Right atrium auricular region (tissue), 2 donors: ENCODE results near the gene MCC. TPM values are rescaled to one million over a fixed set of nuclear protein-coding genes. Genes with fewer than 3 reads are reported as not detected.

ENCODE experiments used
- DNase-seq: peaks from one replicate; pipeline ENCODE4 v3.0.0-alpha.2; 2019; ENCODE audit warnings: low spot score
- H3K27ac ChIP-seq, 2 donors: fragments of 200-600 bp; sonication (generic); 1 replicate in 1 of 2; 2 replicates in 1 of 2; pipeline ENCODE4 v1.5.1; 2016 to 2019
- H3K27me3 ChIP-seq, 2 donors: fragments of 200-600 bp; sonication (generic); one replicate each; pipeline versions ENCODE4 v1.5.1 to v1.6.0; 2017 to 2019
- H3K36me3 ChIP-seq: fragments of 200-600 bp; sonication (generic); one replicate; pipeline ENCODE4 v1.5.1; 2016
- H3K4me1 ChIP-seq, 2 donors: fragments of 200-600 bp; sonication (generic); one replicate each; pipeline versions ENCODE4 v1.5.1 to v1.6.0; 2017 to 2019
- H3K4me3 ChIP-seq, 2 donors: fragments of 200-600 bp; sonication (generic); 1 replicate in 1 of 2; 2 replicates in 1 of 2; pipeline ENCODE4 v1.5.1; 2017 to 2019; ENCODE audit warnings: mild to moderate bottlenecking in 1 of 2, moderate library complexity in 1 of 2
- H3K9me3 ChIP-seq, 2 donors: fragments of 200-600 bp; sonication (generic); one replicate each; pipeline ENCODE4 v1.5.1; 2019
- total RNA-seq, 2 donors: library from RNA; depleted of rRNA; stranded (reverse); fragments of >200 nt; gene quantifications; one replicate each; pipeline ENCODE4 v1.1.0, GENCODE V29; 2016
- TF ChIP-seq, protein P1 (sequence below), 2 donors: fragments of 200-600 bp; sonication (generic); IDR thresholded peaks; one replicate each; pipeline ENCODE4 v1.5.1; 2019; ENCODE audit warnings: antibody characterized with exemption in 2 of 2

MCC gene
- total RNA-seq, 2 donors from 2014 or later: 28.8 to 31.7 TPM

DNA sequence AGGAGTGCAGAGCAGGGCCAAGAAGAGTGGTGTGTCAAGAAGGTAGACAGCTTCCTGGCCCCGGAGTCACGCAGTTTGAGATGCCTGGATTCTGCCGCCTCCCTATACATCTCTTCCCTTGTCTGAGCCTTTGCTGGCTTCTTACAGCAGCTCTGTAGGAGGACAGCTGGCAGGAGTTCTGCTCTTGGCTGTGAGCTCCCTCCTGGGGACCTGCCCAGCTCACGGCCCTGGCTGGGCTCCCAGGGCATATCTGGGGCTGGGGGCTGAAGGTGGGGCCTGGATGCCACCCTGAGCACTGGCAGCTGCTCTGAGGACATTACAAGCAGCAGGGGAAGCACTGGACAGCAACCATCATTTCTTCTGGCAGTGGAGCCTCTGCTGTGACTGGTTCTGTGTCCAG, 52.7 kb downstream of the MCC start:
- H3K4me3 ChIP-seq: no peak overlapping the region
- H3K27ac ChIP-seq: no peak overlapping the region
- no peaks in the 10 kb centered on the region for H3K36me3 ChIP-seq
- no peak for DNase-seq
- H3K27me3 ChIP-seq: no peaks in the 10 kb centered on the region
- TF ChIP-seq, protein P1, sequence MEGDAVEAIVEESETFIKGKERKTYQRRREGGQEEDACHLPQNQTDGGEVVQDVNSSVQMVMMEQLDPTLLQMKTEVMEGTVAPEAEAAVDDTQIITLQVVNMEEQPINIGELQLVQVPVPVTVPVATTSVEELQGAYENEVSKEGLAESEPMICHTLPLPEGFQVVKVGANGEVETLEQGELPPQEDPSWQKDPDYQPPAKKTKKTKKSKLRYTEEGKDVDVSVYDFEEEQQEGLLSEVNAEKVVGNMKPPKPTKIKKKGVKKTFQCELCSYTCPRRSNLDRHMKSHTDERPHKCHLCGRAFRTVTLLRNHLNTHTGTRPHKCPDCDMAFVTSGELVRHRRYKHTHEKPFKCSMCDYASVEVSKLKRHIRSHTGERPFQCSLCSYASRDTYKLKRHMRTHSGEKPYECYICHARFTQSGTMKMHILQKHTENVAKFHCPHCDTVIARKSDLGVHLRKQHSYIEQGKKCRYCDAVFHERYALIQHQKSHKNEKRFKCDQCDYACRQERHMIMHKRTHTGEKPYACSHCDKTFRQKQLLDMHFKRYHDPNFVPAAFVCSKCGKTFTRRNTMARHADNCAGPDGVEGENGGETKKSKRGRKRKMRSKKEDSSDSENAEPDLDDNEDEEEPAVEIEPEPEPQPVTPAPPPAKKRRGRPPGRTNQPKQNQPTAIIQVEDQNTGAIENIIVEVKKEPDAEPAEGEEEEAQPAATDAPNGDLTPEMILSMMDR (IDR thresholded peaks at IDR 0.05): no peak
- H3K9me3 ChIP-seq: no peaks in the 10 kb centered on the region
- H3K4me1 ChIP-seq: peaks cover 0 to 15% of the 10 kb centered on the region in 2 donors

DNA sequence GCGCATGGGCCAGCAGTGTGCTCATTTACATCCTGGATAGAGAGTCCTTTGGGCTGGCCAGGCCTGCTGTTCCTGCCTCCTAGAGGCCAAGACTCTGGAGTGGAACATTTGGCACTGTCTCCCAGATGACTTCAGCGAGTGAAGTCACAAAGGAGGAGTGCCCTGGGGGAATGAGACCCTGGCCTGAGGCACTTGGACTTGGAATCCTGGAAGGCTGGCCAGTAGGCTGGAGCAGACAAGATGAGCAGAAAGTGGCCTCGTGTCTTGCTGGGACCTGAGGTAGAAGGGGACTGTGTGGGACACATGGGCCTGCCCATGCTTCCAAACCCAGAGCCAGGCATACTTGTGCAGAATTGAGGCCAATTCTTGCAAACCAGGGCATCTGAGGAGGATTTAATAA, 53.4 kb downstream of the MCC start, which contains the start of gene TSSK1B:
TSSK1B (minus strand) TSS at position 101 of the 400 bp plus-strand sequence. CDS start 150 bp downstream, outside the sequence.
- no peak within 1 kb of the TSS for H3K4me3 ChIP-seq
- DNase-seq: no peak
- no peaks in the 10 kb centered on the region for H3K9me3 ChIP-seq
- no peak within 1 kb of the TSS for H3K27ac ChIP-seq
- H3K4me1 ChIP-seq: peaks cover 0 to 15% of the 10 kb centered on the region in 2 donors
- H3K36me3 ChIP-seq: no peaks in the 10 kb centered on the region
- H3K27me3 ChIP-seq: no peaks in the 10 kb centered on the region
- TF ChIP-seq, protein P1 (IDR thresholded peaks at IDR 0.05): no peak

DNA sequence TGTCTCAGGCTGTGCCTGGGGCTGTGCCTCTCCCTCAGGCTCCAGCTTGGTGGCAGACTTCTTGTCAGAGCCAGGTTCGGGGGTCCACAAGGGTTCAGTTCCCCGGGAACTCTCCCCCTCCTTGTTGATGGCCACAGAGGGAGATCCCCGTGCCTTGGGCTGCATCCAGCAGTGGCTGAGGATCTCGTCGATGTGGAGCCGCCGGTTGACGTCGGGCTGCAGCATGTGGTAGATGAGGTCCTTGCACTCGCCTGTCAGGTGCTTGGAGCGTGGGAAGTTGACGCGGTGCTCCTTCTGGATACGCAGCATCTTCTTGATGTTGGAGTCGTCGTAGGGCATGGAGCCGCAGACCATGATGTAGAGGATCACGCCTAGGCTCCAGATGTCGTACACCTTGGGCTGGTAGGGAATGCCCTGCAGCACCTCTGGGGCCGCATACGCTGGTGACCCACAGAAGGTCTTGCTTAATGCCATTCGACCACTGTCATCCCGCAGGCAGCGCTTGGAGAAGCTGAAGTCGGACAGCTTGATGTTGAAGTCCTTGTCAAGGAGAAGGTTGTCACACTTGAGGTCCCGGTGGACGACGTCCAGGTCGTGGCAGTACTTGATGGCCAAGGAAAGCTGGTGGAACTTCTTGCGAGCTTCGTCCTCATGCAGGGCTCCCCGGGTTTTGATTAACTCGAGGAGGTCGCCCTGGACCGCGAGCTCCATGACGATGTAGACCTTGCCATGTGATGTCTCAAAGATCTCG, 54.2 kb downstream of the MCC start:
- H3K4me1 ChIP-seq: peaks cover 0 to 15% of the 10 kb centered on the region in 2 donors
- H3K27me3 ChIP-seq: no peaks in the 10 kb centered on the region
- DNase-seq: no peak
- H3K36me3 ChIP-seq: no peaks in the 10 kb centered on the region
- TF ChIP-seq, protein P1 (IDR thresholded peaks at IDR 0.05): no peak
- no peak overlapping the region for H3K27ac ChIP-seq
- no peaks in the 10 kb centered on the region for H3K9me3 ChIP-seq
- no peak overlapping the region for H3K4me3 ChIP-seq

DNA sequence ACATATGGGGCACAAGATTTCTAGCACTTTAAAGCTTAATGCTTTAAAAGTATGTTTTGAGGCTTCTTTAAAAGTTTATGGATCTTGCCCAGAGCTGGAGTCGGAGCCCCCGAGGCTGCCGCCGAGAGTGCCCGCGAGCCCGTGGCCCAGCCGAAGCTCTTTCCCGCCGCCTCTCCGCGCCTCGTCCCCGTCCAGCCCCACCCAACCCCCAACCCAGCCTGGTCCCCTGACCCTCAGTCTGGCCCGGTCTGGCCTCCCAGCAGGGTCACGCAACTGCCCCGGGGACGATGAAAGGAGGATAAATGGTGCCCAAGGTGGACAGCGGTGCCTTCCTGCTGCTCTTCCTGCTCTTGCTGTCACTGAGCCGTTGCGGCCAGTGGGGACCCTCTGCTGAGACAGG, 55.2 kb downstream of the MCC start:
- Histone ChIP-seq H3K4me3 (no peak overlapping the region), H3K36me3 (no peaks in the 10 kb centered on the region), H3K27me3 (no peaks in the 10 kb centered on the region), H3K4me1 (peaks cover 0 to 15% of the 10 kb centered on the region in 2 donors), H3K9me3 (no peaks in the 10 kb centered on the region), H3K27ac (no peak overlapping the region)
- DNase-seq: no peak
- TF ChIP-seq, protein P1 (IDR thresholded peaks at IDR 0.05): no peak

DNA sequence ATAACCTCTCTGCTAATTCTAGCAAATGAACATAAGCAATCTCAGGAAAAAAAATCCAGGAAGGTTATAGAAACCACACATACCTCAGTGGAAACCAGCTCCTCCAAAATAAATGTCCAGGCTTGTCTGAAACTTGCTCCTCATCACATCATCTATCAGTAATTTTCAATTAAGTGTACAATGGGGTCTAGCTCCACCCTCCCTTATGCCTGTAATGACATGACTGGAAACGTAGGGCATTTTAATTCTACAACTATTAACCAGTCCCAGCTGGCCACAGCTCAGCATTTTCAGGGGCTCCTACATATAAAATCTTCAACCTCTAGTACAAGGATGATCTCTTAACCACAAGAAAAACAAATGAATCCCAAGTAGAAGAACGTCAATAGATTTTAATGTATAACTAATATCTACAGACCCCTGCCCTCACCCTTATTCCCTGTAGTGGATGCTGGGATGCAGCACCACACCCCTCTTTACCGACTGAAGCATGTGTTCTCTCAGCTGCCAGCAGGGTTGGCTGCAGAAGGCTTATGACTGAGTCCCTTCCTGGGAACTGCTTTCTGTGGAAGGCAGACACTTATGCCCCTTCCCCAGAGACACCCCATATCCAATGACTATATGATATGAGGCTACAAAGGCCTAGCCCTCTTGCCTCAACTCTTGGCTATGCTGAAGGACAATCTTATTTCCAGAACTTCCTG, 60.2 kb downstream of the MCC start:
- Histone ChIP-seq H3K36me3 (no peaks in the 10 kb centered on the region), H3K4me3 (no peak overlapping the region), H3K27me3 (no peaks in the 10 kb centered on the region), H3K9me3 (no peaks in the 10 kb centered on the region), H3K27ac (no peak overlapping the region), H3K4me1 (no peaks in the 10 kb centered on the region)
- TF ChIP-seq, protein P1 (IDR thresholded peaks at IDR 0.05): no peak
- DNase-seq: no peak
